ENCODE results near the gene LRRC71.

- peak; percentile 76 for TF ChIP-seq CTCF (IDR thresholded peaks at IDR 0.05)
- TF ChIP-seq EZH2 (IDR thresholded peaks at IDR 0.05; ENCODE audit: borderline replicate concordance, insufficient read depth, low read depth, low read length, poor library complexity, severe bottlenecking), result no peak
Measured at GRCh38 chr1:156892190-156893047, 28.0 kb upstream of the LRRC71 start.
